Esophagus muscularis mucosa (tissue), 3 donors: ENCODE measurements around the gene RPLP1.

ENCODE experiments used
- POLR2A ChIP-seq: fragments of 450-650 bp; IDR thresholded peaks from one replicate; pipeline ENCODE4 v1.6.1; 2017; ENCODE audit warnings: antibody characterized with exemption, moderate library complexity, mild to moderate bottlenecking, low read depth
- POLR2AphosphoS5 ChIP-seq, 2 donors: sonication (generic); formaldehyde crosslinking; IDR thresholded peaks; one replicate each; pipeline ENCODE4 v1.6.1; 2017; ENCODE audit warnings: antibody characterized with exemption in 2 of 2
- TF ChIP-seq, protein P1 (sequence below), 3 experiments: fragments of 200-600 bp in 2 of 3; fragments of 450-650 bp in 1 of 3; sonication (generic) in 2 of 3; IDR thresholded peaks; one replicate each; pipeline ENCODE4 v1.5.1; 2017 to 2019; ENCODE audit warnings: antibody characterized with exemption in 3 of 3, mild to moderate bottlenecking in 2 of 3, moderate library complexity in 1 of 3

DNA sequence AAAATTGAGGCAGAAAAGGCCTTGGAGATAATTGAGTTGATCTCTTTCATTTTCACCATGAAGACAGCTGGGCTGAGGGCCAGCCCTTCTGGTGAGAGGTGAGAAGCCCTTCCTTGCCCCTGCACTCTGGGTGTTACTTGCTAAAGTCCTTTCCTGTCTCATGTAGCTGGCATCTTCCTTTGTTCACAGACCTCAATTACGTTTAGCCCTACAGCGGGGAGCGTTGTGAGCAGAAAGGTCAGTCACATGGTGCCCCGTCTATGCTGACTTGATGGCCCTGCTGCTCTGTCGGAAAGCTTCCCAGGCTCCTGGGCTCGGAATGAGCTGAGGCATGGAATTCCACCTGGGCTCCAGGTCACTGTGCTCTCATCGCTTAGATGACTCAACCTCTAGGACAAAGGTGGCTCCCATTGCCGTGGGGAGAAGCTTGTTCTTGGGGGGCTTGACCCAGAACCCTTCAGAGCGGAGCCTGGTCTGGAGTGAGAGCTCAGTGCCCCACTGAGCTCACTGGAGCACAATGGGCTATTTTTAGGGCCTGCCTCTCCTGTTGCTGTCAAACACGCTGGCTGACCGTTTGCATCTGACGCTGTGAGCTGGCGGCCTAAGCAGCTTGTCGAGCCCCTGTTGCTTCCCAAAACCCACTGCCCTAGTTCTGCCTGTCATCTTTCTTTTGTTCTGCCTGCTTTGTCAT, 47.0 kb downstream of the RPLP1 start:
- TF ChIP-seq, protein P1, sequence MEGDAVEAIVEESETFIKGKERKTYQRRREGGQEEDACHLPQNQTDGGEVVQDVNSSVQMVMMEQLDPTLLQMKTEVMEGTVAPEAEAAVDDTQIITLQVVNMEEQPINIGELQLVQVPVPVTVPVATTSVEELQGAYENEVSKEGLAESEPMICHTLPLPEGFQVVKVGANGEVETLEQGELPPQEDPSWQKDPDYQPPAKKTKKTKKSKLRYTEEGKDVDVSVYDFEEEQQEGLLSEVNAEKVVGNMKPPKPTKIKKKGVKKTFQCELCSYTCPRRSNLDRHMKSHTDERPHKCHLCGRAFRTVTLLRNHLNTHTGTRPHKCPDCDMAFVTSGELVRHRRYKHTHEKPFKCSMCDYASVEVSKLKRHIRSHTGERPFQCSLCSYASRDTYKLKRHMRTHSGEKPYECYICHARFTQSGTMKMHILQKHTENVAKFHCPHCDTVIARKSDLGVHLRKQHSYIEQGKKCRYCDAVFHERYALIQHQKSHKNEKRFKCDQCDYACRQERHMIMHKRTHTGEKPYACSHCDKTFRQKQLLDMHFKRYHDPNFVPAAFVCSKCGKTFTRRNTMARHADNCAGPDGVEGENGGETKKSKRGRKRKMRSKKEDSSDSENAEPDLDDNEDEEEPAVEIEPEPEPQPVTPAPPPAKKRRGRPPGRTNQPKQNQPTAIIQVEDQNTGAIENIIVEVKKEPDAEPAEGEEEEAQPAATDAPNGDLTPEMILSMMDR (IDR thresholded peaks at IDR 0.05), result no peak
- no peak for TF ChIP-seq POLR2A
- no peak for TF ChIP-seq POLR2AphosphoS5 (IDR thresholded peaks at IDR 0.05)
